ENCODE measurements around the gene TRPC4AP. TPM values are rescaled to one million over a fixed set of nuclear protein-coding genes. Genes with fewer than 3 reads are reported as not detected.

TRPC4AP gene
- total RNA-seq, 4 donors from 2014 or later, result 63.4 to 101 (median 76.4) TPM

- no peak for DNase-seq (ENCODE audit: low spot score in 2 of 2)
- 85 to 86% methylated on average over 5 of the region's 5 CpGs for WGBS, 2 donors
- H3K36me3 ChIP-seq, result peaks cover 0 to 94% (median 15%) of the 10 kb centered on the region in 3 donors
Observed at GRCh38 chr20:35133735-35134134, 41.1 kb upstream of the TRPC4AP start.

DNA sequence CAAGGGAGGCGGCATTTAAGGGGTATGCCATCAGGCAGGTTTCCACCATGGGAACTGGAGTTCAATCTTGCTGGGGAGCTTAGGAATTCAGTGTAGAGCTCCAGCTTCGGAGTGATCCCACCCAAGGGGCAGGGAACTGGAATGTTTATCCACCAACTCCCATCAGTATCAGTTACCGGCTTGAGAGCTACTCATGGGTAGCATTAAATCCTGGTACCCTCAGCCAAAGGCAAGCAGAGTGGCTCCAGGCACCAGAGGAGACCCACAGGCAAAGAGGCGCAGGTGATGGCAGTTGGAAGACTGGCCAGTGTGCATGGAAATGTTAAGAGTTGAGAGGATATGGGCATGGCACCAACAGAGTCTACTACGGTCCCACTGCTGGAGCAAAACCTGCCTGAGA is 40.4 kb upstream of the TRPC4AP start:
- no peak for DNase-seq (ENCODE audit: low spot score in 2 of 2)
- Histone ChIP-seq H3K4me3 (no peak overlapping the region), H3K27ac (no peak overlapping the region), H3K27me3 (no peaks in the 10 kb centered on the region), H3K4me1 (peaks cover 0 to 35% (median 0%) of the 10 kb centered on the region in 4 donors), H3K9me3 (no peaks in the 10 kb centered on the region), H3K36me3 (peaks cover 0 to 92% (median 12%) of the 10 kb centered on the region in 3 donors)
- no peak for TF ChIP-seq EP300 (IDR thresholded peaks at IDR 0.05)
- TF ChIP-seq, protein P1, sequence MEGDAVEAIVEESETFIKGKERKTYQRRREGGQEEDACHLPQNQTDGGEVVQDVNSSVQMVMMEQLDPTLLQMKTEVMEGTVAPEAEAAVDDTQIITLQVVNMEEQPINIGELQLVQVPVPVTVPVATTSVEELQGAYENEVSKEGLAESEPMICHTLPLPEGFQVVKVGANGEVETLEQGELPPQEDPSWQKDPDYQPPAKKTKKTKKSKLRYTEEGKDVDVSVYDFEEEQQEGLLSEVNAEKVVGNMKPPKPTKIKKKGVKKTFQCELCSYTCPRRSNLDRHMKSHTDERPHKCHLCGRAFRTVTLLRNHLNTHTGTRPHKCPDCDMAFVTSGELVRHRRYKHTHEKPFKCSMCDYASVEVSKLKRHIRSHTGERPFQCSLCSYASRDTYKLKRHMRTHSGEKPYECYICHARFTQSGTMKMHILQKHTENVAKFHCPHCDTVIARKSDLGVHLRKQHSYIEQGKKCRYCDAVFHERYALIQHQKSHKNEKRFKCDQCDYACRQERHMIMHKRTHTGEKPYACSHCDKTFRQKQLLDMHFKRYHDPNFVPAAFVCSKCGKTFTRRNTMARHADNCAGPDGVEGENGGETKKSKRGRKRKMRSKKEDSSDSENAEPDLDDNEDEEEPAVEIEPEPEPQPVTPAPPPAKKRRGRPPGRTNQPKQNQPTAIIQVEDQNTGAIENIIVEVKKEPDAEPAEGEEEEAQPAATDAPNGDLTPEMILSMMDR (IDR thresholded peaks at IDR 0.05), result no peak
- TF ChIP-seq POLR2A (IDR thresholded peaks at IDR 0.05), result no peak
- 72 to 79% methylated on average over 5 of the region's 5 CpGs for WGBS, 2 donors

More at GRCh38 chr20:35133735-35134134, 41.1 kb upstream of the TRPC4AP start:
- H3K27me3 ChIP-seq, result no peaks in the 10 kb centered on the region
- TF ChIP-seq POLR2A (IDR thresholded peaks at IDR 0.05) (no peak), EP300 (IDR thresholded peaks at IDR 0.05) (no peak)
- TF ChIP-seq, protein P1 (IDR thresholded peaks at IDR 0.05), result no peak
- peak overlapping the region in 1 of 4 donors; percentile 78 for H3K27ac ChIP-seq
- no peaks in the 10 kb centered on the region for H3K9me3 ChIP-seq
- H3K4me1 ChIP-seq, result peaks cover 0 to 35% (median 0%) of the 10 kb centered on the region in 4 donors
- H3K4me3 ChIP-seq, result no peak overlapping the region

- H3K27ac ChIP-seq, result no peak overlapping the region
- no peak for DNase-seq (ENCODE audit: low spot score in 2 of 2)
- TF ChIP-seq POLR2A (IDR thresholded peaks at IDR 0.05) (no peak), EP300 (IDR thresholded peaks at IDR 0.05) (no peak)
- TF ChIP-seq, protein P1 (IDR thresholded peaks at IDR 0.05), result no peak
- H3K27me3 ChIP-seq, result no peaks in the 10 kb centered on the region
- peaks cover 0 to 92% (median 6%) of the 10 kb centered on the region in 3 donors for H3K36me3 ChIP-seq
- H3K4me3 ChIP-seq, result no peak overlapping the region
- 84 to 92% methylated on average over 4 of the region's 4 CpGs for WGBS, 2 donors
- H3K9me3 ChIP-seq, result no peaks in the 10 kb centered on the region
- H3K4me1 ChIP-seq, result peaks cover 0 to 30% (median 0%) of the 10 kb centered on the region in 4 donors
Observed at GRCh38 chr20:35131934-35132333, 39.3 kb upstream of the TRPC4AP start.

DNA sequence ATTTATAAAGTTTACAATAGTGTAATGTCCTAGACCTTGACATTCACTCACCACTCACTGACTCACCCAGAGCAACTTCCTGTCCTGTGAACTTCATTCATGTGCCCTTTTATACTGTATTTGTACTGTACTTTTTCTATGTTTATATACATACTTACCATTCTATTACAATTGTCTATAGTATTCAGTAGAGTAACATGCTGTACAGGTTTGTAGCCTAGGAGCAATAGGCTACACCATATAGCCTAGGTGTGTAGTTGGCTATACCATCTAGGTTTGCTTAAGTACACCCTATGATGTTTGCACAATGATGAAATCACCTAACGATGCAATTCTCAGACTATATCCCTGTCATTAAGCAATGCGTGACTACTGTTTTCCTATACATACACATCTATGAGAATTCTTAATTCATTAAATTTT is 37.1 kb upstream of the TRPC4AP start:
- no peaks in the 10 kb centered on the region for H3K27me3 ChIP-seq
- H3K4me3 ChIP-seq, result no peak overlapping the region
- no peak overlapping the region for H3K27ac ChIP-seq
- WGBS, 2 donors, result 92 to 93% methylated on average over 2 of the region's 2 CpGs
- TF ChIP-seq POLR2A (IDR thresholded peaks at IDR 0.05), result no peak
- H3K9me3 ChIP-seq, result no peaks in the 10 kb centered on the region
- DNase-seq (ENCODE audit: low spot score in 2 of 2), result no peak
- peaks cover 0 to 97% (median 6%) of the 10 kb centered on the region in 3 donors for H3K36me3 ChIP-seq
- H3K4me1 ChIP-seq, result peaks cover 0 to 9% (median 0%) of the 10 kb centered on the region in 4 donors

DNA sequence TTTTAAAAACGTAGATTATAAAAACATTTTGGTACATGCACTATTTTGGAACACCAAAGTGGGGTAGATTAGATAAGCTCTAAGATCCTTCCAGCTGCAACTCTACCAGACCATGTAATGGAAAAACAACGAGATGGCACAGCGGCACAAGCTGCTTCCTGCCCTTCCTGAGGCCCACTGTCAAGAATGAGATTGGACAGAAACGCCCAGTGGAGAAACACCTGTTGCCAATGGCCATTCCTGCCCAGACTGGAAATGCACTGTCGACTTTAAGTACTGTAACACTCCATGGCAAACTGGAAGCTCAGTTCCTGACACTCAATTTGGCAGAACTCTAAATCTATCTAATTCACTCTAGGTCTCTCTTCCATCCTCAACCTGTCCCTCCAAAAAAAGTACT is 33.1 kb upstream of the TRPC4AP start:
- peaks cover 0 to 97% (median 0%) of the 10 kb centered on the region in 3 donors for H3K36me3 ChIP-seq
- no peak overlapping the region for H3K4me3 ChIP-seq
- no peak overlapping the region for H3K27ac ChIP-seq
- H3K4me1 ChIP-seq, result no peaks in the 10 kb centered on the region
- H3K9me3 ChIP-seq, result no peaks in the 10 kb centered on the region
- 91 to 92% methylated on average over 5 of the region's 5 CpGs for WGBS, 2 donors
- no peak for TF ChIP-seq POLR2A (IDR thresholded peaks at IDR 0.05)
- no peak for TF ChIP-seq EP300 (IDR thresholded peaks at IDR 0.05)
- TF ChIP-seq, protein P1 (IDR thresholded peaks at IDR 0.05), result no peak
- no peaks in the 10 kb centered on the region for H3K27me3 ChIP-seq
- DNase-seq (ENCODE audit: low spot score in 2 of 2), result no peak

Data from tibial nerve (tissue), 4 donors.